Ascending aorta (tissue), 2 donors: ENCODE results near the gene ANKRD35. TPM values are rescaled to one million over a fixed set of nuclear protein-coding genes. Genes with fewer than 3 reads are reported as not detected.
A peak's percentile ranks its signal among the peaks of the same experiment; 100 is the strongest.
"Not testable (repeated sequence)": the region's sequence is repeated elsewhere in the genome, so short reads cannot be mapped to it uniquely, and the experiment has no call there.

ENCODE experiments used
- DNase-seq, 2 donors: peaks; one replicate each; pipeline ENCODE4 v3.0.0-alpha.2; 2019; ENCODE audit warnings: low spot score in 2 of 2
- H3K27ac ChIP-seq, 2 donors: fragments of 200-600 bp; sonication (generic); one replicate each; pipeline ENCODE4 v1.5.1; 2016 to 2017; ENCODE audit warnings: mild to moderate bottlenecking in 1 of 2
- H3K27me3 ChIP-seq: fragments of 200-600 bp; sonication (generic); one replicate; pipeline ENCODE4 v1.5.1; 2017
- H3K36me3 ChIP-seq, 2 donors: fragments of 200-600 bp; sonication (generic); one replicate each; pipeline ENCODE4 v1.5.1; 2016
- H3K4me1 ChIP-seq, 2 donors: fragments of 200-600 bp; sonication (generic); one replicate each; pipeline ENCODE4 v1.5.1; 2016 to 2017; ENCODE audit warnings: mild to moderate bottlenecking in 1 of 2
- H3K4me3 ChIP-seq, 2 donors: fragments of 200-600 bp; sonication (generic); one replicate each; pipeline ENCODE4 v1.5.1; 2016 to 2017; ENCODE audit warnings: mild to moderate bottlenecking in 1 of 2
- H3K9me3 ChIP-seq, 2 donors: fragments of 200-600 bp; sonication (generic); one replicate each; pipeline ENCODE4 v1.5.1; 2016
- CTCF ChIP-seq, 3 experiments: fragments of 200-600 bp in 2 of 3; fragments of 450-650 bp in 1 of 3; sonication (generic) in 2 of 3; IDR thresholded peaks; one replicate each; pipeline ENCODE4 v1.5.1; 2016 to 2019; ENCODE audit warnings: antibody characterized with exemption in 3 of 3, mild to moderate bottlenecking in 1 of 3, moderate library complexity in 1 of 3
- intact Hi-C: fragments of 100-400 bp; cut with DNase I; formaldehyde crosslinking; loops from one replicate; pipeline ENCODE4 v1.15.1; 2023
- total RNA-seq: library from RNA; depleted of rRNA; stranded (reverse); fragments of >200 nt; gene quantifications from one replicate; pipeline ENCODE4 v1.1.0, GENCODE V29; 2016

The ANKRD35 gene
- total RNA-seq, 1 donor from 2014 or later = 19.9 TPM

GRCh38 chr1:145837656-145838055 lies 48.0 kb downstream of the ANKRD35 start:
- Histone ChIP-seq H3K36me3 (peaks cover 88 to 97% of the 10 kb centered on the region in 2 donors), H3K4me1 (no peaks in the 10 kb centered on the region), H3K27ac (no peak overlapping the region), H3K27me3 (no peaks in the 10 kb centered on the region), H3K4me3 (no peak overlapping the region), H3K9me3 (no peaks in the 10 kb centered on the region)
- DNase-seq = no peak
- TF ChIP-seq CTCF (IDR thresholded peaks at IDR 0.05) = no peak
- intact Hi-C loops = no loop called here

GRCh38 chr1:145830810-145831209 lies 54.9 kb downstream of the ANKRD35 start:
- H3K27me3 ChIP-seq, H3K9me3 ChIP-seq, DNase-seq, H3K27ac ChIP-seq, H3K4me3 ChIP-seq, H3K4me1 ChIP-seq, intact Hi-C loops: not testable (repeated sequence)
- peaks cover 91 to 97% of the 10 kb centered on the region in 2 donors for H3K36me3 ChIP-seq

- H3K27ac ChIP-seq = no peak overlapping the region
- H3K36me3 ChIP-seq = peaks cover 69 to 76% of the 10 kb centered on the region in 2 donors
- H3K4me3 ChIP-seq = no peak overlapping the region
- H3K9me3 ChIP-seq = no peaks in the 10 kb centered on the region
- intact Hi-C loops = no loop called here
- no peak for DNase-seq
- no peak for TF ChIP-seq CTCF (IDR thresholded peaks at IDR 0.05)
- peaks cover 0 to 14% of the 10 kb centered on the region in 2 donors for H3K4me1 ChIP-seq
- no peaks in the 10 kb centered on the region for H3K27me3 ChIP-seq
Observed at GRCh38 chr1:145828367-145829026, 57.2 kb downstream of the ANKRD35 start.

- Histone ChIP-seq H3K27ac (no peak overlapping the region), H3K4me3 (no peak overlapping the region), H3K9me3 (no peaks in the 10 kb centered on the region), H3K4me1 (peaks cover 0 to 14% of the 10 kb centered on the region in 2 donors), H3K27me3 (no peaks in the 10 kb centered on the region), H3K36me3 (peaks cover 64 to 70% of the 10 kb centered on the region in 2 donors)
- no peak for TF ChIP-seq CTCF (IDR thresholded peaks at IDR 0.05)
- intact Hi-C loops = no loop called here
- DNase-seq = no peak
Observed at GRCh38 chr1:145827966-145828365, 57.7 kb downstream of the ANKRD35 start.

GRCh38 chr1:145826030-145826429 lies 59.6 kb downstream of the ANKRD35 start:
- Histone ChIP-seq H3K27ac (no peak overlapping the region), H3K4me3 (no peak overlapping the region), H3K27me3 (no peaks in the 10 kb centered on the region), H3K4me1 (peaks cover 0 to 17% of the 10 kb centered on the region in 2 donors), H3K36me3 (peaks cover 46 to 51% of the 10 kb centered on the region in 2 donors), H3K9me3 (no peaks in the 10 kb centered on the region)
- intact Hi-C loops = no loop called here
- TF ChIP-seq CTCF (IDR thresholded peaks at IDR 0.05) = no peak
- no peak for DNase-seq

GRCh38 chr1:145824499-145824842 lies 61.2 kb downstream of the ANKRD35 start:
- peak overlapping the region; percentile 95 to 96 for H3K27ac ChIP-seq
- intact Hi-C loops = loop anchor here (5.0 kb wide), 1 partner anchor 42 kb away; no protein-coding TSS in a partner anchor
- H3K27me3 ChIP-seq = no peaks in the 10 kb centered on the region

More at GRCh38 chr1:145824499-145824842, 61.2 kb downstream of the ANKRD35 start:
- Histone ChIP-seq H3K4me3 (peak overlapping the region; percentile 84 to 89), H3K36me3 (peaks cover 30 to 35% of the 10 kb centered on the region in 2 donors), H3K9me3 (no peaks in the 10 kb centered on the region), H3K4me1 (peaks cover 0 to 17% of the 10 kb centered on the region in 2 donors)
- TF ChIP-seq CTCF (IDR thresholded peaks at IDR 0.05) = no peak
- no peak for DNase-seq
